ENCODE results near the gene PDE3A.

The PDE3A gene

GRCh38 chr12:20463913-20464524 is 95.7 kb downstream of the PDE3A start:
- DNase-seq, result no peak

- DNase-seq, result no peak
Observed at GRCh38 chr12:20469300-20469699, 101.0 kb downstream of the PDE3A start.

DNA sequence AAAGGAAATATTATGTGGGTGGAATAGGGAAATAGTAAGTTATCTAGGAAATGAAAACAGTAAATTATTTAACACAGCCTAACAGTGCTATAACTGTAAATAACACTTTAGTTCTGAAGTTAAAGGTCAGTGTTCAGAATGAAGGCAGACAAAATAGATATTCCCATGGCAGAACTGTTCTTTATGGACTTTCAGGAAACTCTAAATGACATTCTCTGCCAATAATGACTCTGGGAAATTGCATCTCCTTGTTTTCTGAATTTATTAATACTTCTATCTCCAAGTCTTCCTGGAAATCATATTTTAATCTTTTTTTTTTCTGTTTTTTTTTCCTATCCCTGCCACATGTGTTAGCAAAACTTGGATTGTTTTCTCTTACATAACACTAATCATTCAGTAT is 101.4 kb downstream of the PDE3A start:
- DNase-seq, result no peak

- DNase-seq, result no peak
Observed at GRCh38 chr12:20472102-20472782, 103.9 kb downstream of the PDE3A start.

- no peak for DNase-seq
Observed at GRCh38 chr12:20473133-20473532, 104.8 kb downstream of the PDE3A start.

DNA sequence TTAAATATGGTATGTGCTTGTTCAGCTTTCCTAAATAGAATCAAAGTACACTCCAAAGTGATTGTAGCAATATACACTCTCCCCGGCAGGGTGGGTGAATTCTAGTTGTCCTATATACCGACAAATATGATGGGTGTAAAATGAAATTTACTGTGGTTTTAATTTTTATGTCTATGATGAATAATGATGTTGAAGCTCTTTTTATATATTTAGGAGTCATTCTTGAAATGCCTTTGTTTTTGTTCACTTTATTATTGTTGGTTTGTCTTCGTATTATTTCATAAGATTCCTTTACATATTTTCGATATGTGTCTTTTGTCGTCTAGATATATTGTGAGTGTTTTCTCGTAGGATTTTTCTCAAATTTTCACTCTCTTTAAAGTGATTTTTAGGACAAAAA is 105.7 kb downstream of the PDE3A start:
- DNase-seq, result no peak

- no peak for DNase-seq
Observed at GRCh38 chr12:20474443-20474842, 106.1 kb downstream of the PDE3A start.

GRCh38 chr12:20475542-20475941 is 107.2 kb downstream of the PDE3A start:
- no peak for DNase-seq

DNA sequence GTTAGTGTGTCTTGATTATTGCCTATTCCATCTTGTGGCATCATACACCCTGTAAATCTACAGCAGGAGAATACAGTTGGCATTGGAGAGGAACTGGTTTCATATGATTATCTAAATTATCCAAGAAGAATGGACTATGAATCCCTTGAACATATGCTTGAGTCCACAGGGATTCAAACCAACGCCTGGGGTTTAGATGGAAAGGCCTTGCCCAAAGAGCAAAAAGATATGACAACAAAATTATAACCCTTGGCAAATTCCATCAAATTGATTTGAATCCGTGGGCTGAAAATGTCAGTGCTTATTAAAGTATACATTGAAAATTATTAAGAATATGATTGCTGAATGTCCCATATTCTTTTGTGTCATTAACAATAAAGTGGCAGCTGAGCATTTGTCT is 108.2 kb downstream of the PDE3A start:
- DNase-seq, result no peak

GRCh38 chr12:20477255-20477654 is 108.9 kb downstream of the PDE3A start:
- no peak for DNase-seq

- DNase-seq, result no peak
Observed at GRCh38 chr12:20477672-20478071, 109.3 kb downstream of the PDE3A start.

DNA sequence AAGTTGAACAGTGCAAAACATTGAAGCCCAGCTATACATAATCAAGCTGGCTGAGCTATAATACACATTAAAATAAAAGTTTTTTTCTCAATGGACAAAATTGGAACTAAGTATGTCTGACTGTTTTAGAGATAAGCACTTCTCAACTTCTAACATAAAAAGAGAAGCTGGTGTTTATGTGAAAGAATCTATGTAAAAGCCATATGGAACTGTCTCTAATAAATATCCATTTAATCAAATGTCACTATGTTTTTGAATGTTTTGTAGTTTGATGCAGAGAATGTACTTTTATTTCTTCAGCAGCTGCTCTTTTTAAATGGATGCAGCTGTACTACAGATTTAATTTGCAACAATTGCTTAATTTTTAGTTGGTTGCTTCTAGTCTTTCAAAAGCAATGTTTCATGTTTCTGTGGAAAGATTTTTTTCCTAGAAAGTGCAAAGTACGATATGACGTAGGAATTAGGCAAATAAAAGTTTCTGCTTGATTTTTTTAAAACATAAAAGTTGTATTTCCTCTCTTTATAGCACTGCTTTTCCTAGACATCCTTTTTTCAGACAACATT is 114.2 kb downstream of the PDE3A start:
- no peak for DNase-seq

DNA sequence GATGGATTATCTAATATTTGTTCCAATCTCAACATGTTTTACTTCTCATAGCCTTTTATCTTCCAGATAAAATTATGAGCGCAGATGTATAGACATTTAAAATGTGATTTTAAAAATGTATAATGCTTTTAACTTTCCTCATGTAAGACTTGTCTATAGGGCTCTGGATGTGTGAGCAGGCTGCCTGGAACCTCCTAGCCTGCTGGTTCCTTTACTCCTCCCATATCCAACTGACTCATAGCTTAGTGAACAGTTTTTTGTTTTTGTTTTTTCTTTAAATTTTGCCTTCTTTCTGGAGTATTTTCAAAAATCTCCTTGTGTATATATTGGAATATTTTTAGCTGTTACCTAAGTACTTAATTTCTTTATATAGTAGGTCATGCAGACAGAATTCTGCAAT is 115.4 kb downstream of the PDE3A start:
- no peak for DNase-seq

DNA sequence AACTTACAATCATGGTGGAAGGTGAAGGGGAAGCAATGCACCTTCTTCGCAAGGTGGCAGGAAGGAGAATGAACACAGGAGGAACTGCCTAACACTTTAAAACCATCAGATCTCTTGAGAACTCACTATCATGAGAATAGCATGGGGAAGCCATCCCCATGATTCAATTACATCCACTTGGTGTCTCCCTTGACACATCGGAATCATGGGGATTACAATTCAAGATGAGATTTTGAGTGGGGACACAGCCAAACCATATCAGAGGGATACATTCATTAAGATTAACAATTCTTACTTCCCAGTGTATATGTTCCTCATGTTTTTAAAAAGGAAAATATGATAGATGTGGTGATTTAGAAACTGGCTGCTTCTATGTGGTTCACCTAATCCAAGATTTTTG is 117.9 kb downstream of the PDE3A start:
- no peak for DNase-seq

DNA sequence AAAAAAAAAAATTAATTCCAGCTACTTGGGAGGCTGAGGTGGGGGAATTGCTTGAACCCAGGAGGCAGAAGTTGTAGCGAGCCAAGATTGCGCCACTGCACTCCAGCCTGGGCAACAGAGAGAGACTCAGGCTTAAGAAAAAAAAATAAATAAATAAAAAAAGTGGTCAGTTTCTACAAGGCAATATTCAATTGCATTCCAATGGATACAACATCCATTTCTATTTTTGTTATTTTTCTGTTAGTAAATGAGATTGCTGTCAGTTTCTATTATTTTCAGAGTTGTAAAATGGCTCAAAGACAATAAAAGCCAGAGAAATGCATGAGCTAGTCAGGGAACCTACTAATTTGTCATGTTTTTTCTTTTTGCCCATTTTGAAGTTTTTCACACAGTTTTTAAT is 119.2 kb downstream of the PDE3A start:
- no peak for DNase-seq

DNA sequence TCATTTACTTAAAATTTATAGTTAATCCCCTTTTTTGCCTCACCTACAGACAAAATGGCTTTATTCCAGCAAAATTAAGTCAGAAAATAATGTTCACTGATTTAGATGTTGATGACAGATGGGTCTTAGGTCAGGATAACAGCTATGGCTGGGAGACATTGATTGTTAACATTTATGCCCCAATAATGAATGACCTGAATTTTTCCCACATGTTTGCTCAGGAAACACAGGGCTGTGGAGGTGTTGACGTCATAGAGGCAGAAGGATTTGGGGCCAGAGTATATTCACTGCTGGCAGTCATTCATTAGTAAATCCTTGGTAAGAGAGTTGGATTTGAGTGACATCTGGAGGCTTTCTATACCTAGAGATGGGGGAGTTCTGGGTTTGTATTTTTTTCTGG is 121.3 kb downstream of the PDE3A start:
- DNase-seq, result no peak

- no peak for DNase-seq
Observed at GRCh38 chr12:20490213-20490612, 121.9 kb downstream of the PDE3A start.

GRCh38 chr12:20491290-20491689 is 123.0 kb downstream of the PDE3A start:
- DNase-seq, result no peak

- DNase-seq, result no peak
Observed at GRCh38 chr12:20492251-20492760, 124.0 kb downstream of the PDE3A start.

DNA sequence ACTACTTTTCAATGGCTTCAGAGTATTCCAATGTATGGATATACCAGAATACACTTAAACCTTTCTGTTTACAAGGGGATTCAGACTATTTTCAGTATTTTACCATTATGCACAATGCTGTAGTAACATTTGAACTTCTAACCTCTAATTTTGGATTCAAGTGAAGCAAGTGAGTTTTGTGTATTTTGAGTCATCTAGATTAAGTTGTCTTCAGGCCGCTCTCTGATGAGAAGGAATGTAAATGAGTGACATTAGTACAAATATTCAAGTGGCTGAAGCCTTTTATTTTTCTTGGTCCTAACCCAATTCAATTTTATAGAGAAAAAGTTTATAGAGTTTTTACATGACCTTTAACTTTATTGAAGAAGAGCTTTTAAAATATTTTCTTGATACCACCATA is 125.6 kb downstream of the PDE3A start:
- no peak for DNase-seq

DNA sequence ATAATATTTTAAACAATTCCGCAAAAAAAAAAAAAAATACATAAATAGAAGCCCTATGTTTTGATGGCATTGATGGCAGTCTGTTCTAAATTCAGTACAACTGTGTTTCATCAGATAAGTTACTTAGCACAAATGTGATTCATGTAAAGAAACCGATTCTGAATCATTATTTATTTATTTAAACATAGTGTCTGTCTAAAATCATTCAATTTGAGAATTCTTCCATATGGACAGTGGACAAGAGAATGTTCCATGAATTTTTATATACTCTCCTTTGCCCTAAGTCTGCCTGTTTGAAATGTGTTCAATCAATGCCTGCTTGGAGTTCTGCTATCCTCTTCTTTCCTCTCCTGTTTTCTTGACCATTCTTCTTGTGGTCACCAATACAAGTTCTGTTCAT is 126.5 kb downstream of the PDE3A start:
- DNase-seq, result no peak

- no peak for DNase-seq
Observed at GRCh38 chr12:20495997-20496396, 127.7 kb downstream of the PDE3A start.

GRCh38 chr12:20497707-20498106 is 129.4 kb downstream of the PDE3A start:
- no peak for DNase-seq

DNA sequence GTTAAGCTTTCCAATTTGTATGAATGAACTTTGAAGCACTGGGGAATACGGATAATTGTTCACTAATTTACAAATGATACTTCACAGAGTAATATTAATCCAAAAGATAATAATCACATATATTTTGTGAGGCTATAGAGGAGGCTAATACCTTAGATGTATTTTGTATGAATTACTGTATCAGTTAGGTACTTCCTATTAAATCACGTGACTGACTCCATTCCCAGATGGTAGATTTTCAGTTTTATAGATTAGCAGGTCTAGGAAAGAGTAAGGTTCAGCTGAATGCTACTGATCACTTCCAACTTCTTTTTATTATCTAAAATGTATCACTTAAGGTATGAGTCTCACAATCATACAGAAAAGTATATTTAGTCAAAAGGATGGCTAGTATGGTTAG is 133.6 kb downstream of the PDE3A start:
- no peak for DNase-seq

DNA sequence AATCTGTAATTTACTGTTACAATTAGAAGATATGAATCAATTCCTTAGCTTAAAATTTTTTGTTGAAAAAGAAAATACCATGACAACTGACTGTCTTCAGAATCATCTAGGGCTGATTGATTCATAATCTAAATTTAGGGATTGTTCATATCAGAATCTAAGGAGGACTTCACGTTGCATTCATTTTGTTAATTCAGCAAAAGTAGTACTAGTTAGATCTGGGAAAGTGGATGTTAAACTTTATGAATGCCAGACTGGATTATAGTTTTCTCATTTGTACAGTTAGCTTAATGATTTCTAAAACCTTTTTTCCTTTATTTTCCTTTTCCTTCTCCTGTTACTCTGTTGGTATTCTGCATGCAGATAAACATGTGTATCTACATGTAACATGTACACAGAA is 135.5 kb downstream of the PDE3A start:
- no peak for DNase-seq
